PC-3 (cell line): ENCODE data around the gene TEDC1. TPM values are rescaled to one million over a fixed set of nuclear protein-coding genes. Genes with fewer than 3 reads are reported as not detected.

ENCODE experiments used
- ATAC-seq: fragments of 200-7000 bp; cut with Tn5 transposase; 2 replicates; pipeline ENCODE4 v1.9.1; 2020; ENCODE audit warnings: mild to moderate bottlenecking, moderate library complexity
- BruUV-seq: library from RNA; stranded (reverse); fragments of 400-500 nt; replicated peaks from 2 replicates; lab custom pipeline; 2021; lab: Mats Ljungman, UMichigan
- CTCF ChIA-PET: fragments of 300-600 bp; sonication (Branson Sonifier 250); formaldehyde crosslinking; loops from one replicate; lab custom pipeline; 2022; ENCODE audit warnings: antibody characterized with exemption; lab: Charles Lee
- POLR2A ChIA-PET: fragments of 300-600 bp; sonication (Branson Sonifier 250); formaldehyde crosslinking; loops from one replicate; lab custom pipeline; 2022; ENCODE audit warnings: antibody characterized with exemption; ENCODE audit not compliant: unreplicated experiment; lab: Charles Lee
- DNase-seq: peaks from one replicate; pipeline ENCODE4 v3.0.0-alpha.2; 2015
- H2AFZ ChIP-seq: fragments of 300-600 bp; sonication (generic); 2 replicates; pipeline ENCODE4 v1.6.0; 2016; ENCODE audit warnings: antibody characterized with exemption, low read length
- H3F3A ChIP-seq: fragments of 300-600 bp; sonication (generic); one replicate; pipeline ENCODE4 v1.6.0; 2017; ENCODE audit warnings: antibody characterized with exemption, low read length, control low read depth, mild to moderate bottlenecking; ENCODE audit not compliant: unreplicated experiment
- H3K27ac ChIP-seq: fragments of 300-600 bp; sonication (generic); 2 replicates; pipeline ENCODE4 v1.5.1; 2016; ENCODE audit warnings: mild to moderate bottlenecking, low read length
- H3K27me3 ChIP-seq: fragments of 300-600 bp; sonication (generic); 2 replicates; pipeline ENCODE4 v1.6.1; 2016; ENCODE audit warnings: low read length, mixed read lengths
- H3K36me3 ChIP-seq: fragments of 300-600 bp; sonication (generic); 2 replicates; pipeline ENCODE4 v1.6.1; 2016; ENCODE audit warnings: low read depth, mixed run types, low read length, mixed read lengths
- H3K4me1 ChIP-seq: fragments of 300-600 bp; sonication (generic); 2 replicates; pipeline ENCODE4 v1.5.1; 2016; ENCODE audit warnings: low read length; ENCODE audit not compliant: insufficient read depth
- H3K4me2 ChIP-seq: fragments of 300-600 bp; sonication (generic); 2 replicates; pipeline ENCODE4 v1.6.0; 2016; ENCODE audit warnings: low read length
- H3K4me3 ChIP-seq: fragments of 300-600 bp; sonication (generic); 2 replicates; pipeline ENCODE4 v1.5.1; 2016; ENCODE audit warnings: mild to moderate bottlenecking, low read length, mixed read lengths
- H3K79me2 ChIP-seq: fragments of 300-600 bp; sonication (generic); 2 replicates; pipeline ENCODE4 v1.6.1; 2017; ENCODE audit warnings: low read length, mixed read lengths
- H3K9ac ChIP-seq: fragments of 300-600 bp; sonication (generic); 2 replicates; pipeline ENCODE4 v1.6.0; 2016; ENCODE audit warnings: mild to moderate bottlenecking, low read length
- H3K9me2 ChIP-seq: fragments of 300-600 bp; sonication (generic); replicated peaks from 2 replicates; pipeline ENCODE4 v1.6.1; 2016; ENCODE audit warnings: mixed run types, low read length, mixed read lengths
- H3K9me3 ChIP-seq: fragments of 300-600 bp; sonication (generic); 2 replicates; pipeline ENCODE4 v1.6.1; 2016; ENCODE audit warnings: low read length, mixed read lengths
- H4K20me1 ChIP-seq: fragments of 300-600 bp; sonication (generic); 2 replicates; pipeline ENCODE4 v1.6.1; 2016; ENCODE audit warnings: low read length, mixed read lengths
- CTCF ChIP-seq: fragments of 300-600 bp; sonication (generic); conservative IDR thresholded peaks from 2 replicates; pipeline ENCODE4 v1.5.1; 2017; ENCODE audit warnings: antibody characterized with exemption, low read depth, mild to moderate bottlenecking, low read length
- EZH2 ChIP-seq: fragments of 300-600 bp; sonication (generic); IDR thresholded peaks from one replicate; pipeline ENCODE4 v1.6.1; 2017; ENCODE audit warnings: antibody characterized with exemption, mild to moderate bottlenecking, low read length; ENCODE audit not compliant: unreplicated experiment
- EZH2phosphoT487 ChIP-seq: fragments of 300-600 bp; sonication (generic); IDR thresholded peaks from 2 replicates; pipeline ENCODE4 v1.6.1; 2018; ENCODE audit warnings: mild to moderate bottlenecking, antibody characterized with exemption, low read length, borderline replicate concordance
- intact Hi-C: fragments of 100-400 bp; cut with micrococcal nuclease; formaldehyde crosslinking; loops from 2 replicates; pipeline ENCODE4 v1.9.0; 2023
- total RNA-seq: library from RNA; depleted of rRNA; stranded (reverse); fragments of >200 nt; gene quantifications from 2 replicates; pipeline ENCODE4 v1.2.3, GENCODE V29; 2014

Gene TEDC1
- total RNA-seq, 1 experiment from 2014 or later, result 66.7 TPM

- no peaks in the 10 kb centered on the region for H3K9me3 ChIP-seq
- DNase-seq (no peak), ATAC-seq (no peak)
- ChIA-PET CTCF (no interaction called here), POLR2A (no interaction called here)
- H3F3A ChIP-seq, result no peaks in the 10 kb centered on the region
- intact Hi-C loops, result no loop called here
- no peak overlapping the region for H3K9ac ChIP-seq
- H4K20me1 ChIP-seq, result no peaks in the 10 kb centered on the region
- no peak overlapping the region for H3K4me2 ChIP-seq
- no peaks in the 10 kb centered on the region for H3K9me2 ChIP-seq
- H3K36me3 ChIP-seq, result no peaks in the 10 kb centered on the region
- H3K79me2 ChIP-seq, result no peaks in the 10 kb centered on the region
- H3K27ac ChIP-seq, result no peak overlapping the region
- no peak overlapping the region for H3K4me3 ChIP-seq
- H2AFZ ChIP-seq, result no peak overlapping the region
- no peaks in the 10 kb centered on the region for H3K27me3 ChIP-seq
- BruUV-seq, result no TSS peak
- H3K4me1 ChIP-seq, result no peaks in the 10 kb centered on the region
- no peak for TF ChIP-seq EZH2phosphoT487
- TF ChIP-seq EZH2, result no peak
- TF ChIP-seq CTCF, result no peak
These were observed 8.4 kb downstream of the TEDC1 start for GRCh38 chr14:105499256-105500035.

GRCh38 chr14:105500036-105500725 is 9.1 kb downstream of the TEDC1 start:
- H3K9me3 ChIP-seq, result no peaks in the 10 kb centered on the region
- H3K27me3 ChIP-seq, result no peaks in the 10 kb centered on the region
- ATAC-seq (no peak), DNase-seq (no peak)
- no peak overlapping the region for H2AFZ ChIP-seq
- ChIA-PET CTCF (no interaction called here), POLR2A (no interaction called here)
- TF ChIP-seq CTCF, result no peak
- BruUV-seq, result no TSS peak
- no peak overlapping the region for H3K9ac ChIP-seq
- no peaks in the 10 kb centered on the region for H3K79me2 ChIP-seq
- H3K4me3 ChIP-seq, result no peak overlapping the region
- no peaks in the 10 kb centered on the region for H4K20me1 ChIP-seq
- H3K36me3 ChIP-seq, result no peaks in the 10 kb centered on the region
- H3K9me2 ChIP-seq, result no peaks in the 10 kb centered on the region
- H3K4me2 ChIP-seq, result no peak overlapping the region
- H3K27ac ChIP-seq, result no peak overlapping the region
- intact Hi-C loops, result no loop called here
- H3F3A ChIP-seq, result no peaks in the 10 kb centered on the region
- no peaks in the 10 kb centered on the region for H3K4me1 ChIP-seq

GRCh38 chr14:105500726-105501101 is 9.7 kb downstream of the TEDC1 start:
- ChIA-PET CTCF (no interaction called here), POLR2A (no interaction called here)
- Histone ChIP-seq H3F3A (no peaks in the 10 kb centered on the region), H3K36me3 (no peaks in the 10 kb centered on the region), H2AFZ (no peak overlapping the region), H3K9ac (no peak overlapping the region), H3K9me2 (no peaks in the 10 kb centered on the region), H3K4me3 (no peak overlapping the region), H3K9me3 (no peaks in the 10 kb centered on the region), H3K79me2 (no peaks in the 10 kb centered on the region), H4K20me1 (no peaks in the 10 kb centered on the region), H3K27me3 (no peaks in the 10 kb centered on the region), H3K4me1 (no peaks in the 10 kb centered on the region), H3K4me2 (no peak overlapping the region), H3K27ac (no peak overlapping the region)
- DNase-seq (no peak), ATAC-seq (no peak)
- BruUV-seq, result no TSS peak
- intact Hi-C loops, result no loop called here
- no peak for TF ChIP-seq EZH2phosphoT487
- TF ChIP-seq CTCF, result no peak
- no peak for TF ChIP-seq EZH2
